ENCODE results near the gene RNF212.

Gene RNF212

DNA sequence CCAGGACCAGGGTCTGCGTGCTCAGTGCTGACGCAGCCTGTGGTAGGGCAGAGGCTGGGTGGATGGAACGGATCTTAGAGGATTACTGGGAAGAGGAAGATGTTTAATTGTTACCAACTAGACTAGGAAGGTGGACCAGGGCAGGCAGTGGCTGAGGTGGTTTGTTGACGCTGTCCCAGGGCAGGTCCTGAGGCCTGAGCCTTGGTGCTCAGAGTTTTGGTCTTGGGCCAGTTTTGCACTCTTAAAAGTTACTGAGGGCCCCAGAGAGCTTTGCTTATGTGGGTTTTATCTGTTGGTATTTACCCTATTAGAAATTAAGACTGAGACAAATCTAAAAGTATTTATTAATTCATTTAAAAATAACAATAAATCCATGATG is 20.4 kb downstream of the RNF212 start:
- TF ChIP-seq, protein P1, sequence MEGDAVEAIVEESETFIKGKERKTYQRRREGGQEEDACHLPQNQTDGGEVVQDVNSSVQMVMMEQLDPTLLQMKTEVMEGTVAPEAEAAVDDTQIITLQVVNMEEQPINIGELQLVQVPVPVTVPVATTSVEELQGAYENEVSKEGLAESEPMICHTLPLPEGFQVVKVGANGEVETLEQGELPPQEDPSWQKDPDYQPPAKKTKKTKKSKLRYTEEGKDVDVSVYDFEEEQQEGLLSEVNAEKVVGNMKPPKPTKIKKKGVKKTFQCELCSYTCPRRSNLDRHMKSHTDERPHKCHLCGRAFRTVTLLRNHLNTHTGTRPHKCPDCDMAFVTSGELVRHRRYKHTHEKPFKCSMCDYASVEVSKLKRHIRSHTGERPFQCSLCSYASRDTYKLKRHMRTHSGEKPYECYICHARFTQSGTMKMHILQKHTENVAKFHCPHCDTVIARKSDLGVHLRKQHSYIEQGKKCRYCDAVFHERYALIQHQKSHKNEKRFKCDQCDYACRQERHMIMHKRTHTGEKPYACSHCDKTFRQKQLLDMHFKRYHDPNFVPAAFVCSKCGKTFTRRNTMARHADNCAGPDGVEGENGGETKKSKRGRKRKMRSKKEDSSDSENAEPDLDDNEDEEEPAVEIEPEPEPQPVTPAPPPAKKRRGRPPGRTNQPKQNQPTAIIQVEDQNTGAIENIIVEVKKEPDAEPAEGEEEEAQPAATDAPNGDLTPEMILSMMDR (IDR thresholded peaks at IDR 0.05; ENCODE audit: low read depth, low read length, missing control alignments) = no peak
- no peak for DNase-seq (ENCODE audit: extremely low read depth, low read depth)
- no peak overlapping the region for H3K4me3 ChIP-seq (replicated peaks; ENCODE audit: low read depth, low read length)

DNA sequence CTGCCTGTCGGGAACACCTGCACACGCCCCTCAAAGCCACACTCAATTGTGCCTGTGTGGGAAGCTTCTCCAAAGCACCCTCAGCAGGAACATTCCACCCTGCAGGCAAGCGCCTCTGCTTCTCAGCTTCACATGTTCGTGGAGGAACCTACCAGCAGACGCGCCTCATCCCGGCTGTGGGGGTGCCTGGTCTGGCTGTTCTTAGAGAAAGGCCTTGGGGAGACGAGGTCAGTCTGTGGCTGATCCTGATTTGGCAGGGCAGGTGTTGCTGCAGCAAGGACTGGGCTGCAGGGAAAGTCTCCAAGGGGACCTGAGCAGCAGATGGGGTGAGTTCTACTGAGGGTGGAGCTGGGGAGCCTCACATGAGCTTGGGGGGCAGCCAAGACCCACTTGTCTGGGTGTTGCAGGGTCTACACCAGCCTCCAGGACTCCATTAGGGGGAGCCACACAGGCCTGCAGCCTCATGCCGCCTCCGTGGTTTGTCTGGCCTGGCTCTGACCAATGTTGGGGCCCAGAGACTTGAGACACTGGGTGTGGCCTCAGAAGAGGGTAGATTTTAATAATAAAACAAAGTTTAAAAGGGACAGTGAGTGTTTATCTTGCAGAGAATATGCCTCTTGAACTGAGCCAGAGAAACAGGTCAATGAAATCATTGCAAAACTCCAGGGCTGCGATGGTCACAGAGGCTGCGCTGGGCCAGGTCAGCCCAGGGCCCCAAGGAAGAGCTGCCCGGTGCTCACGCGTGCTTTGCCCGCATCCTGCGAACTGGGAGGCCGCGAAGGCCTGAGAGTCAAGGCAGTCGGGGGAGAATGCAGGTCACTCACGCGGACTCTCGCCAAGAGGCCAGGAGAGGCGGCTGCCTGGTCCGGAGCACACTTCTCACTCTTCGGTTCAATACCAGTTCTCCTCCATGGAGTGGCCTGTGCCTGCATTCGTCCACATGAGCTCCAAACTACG is 21.1 kb downstream of the RNF212 start:
- no peak overlapping the region for H3K4me3 ChIP-seq (replicated peaks; ENCODE audit: low read depth, low read length)
- TF ChIP-seq, protein P1 (IDR thresholded peaks at IDR 0.05; ENCODE audit: low read depth, low read length, missing control alignments) = peak; percentile 16
- no peak for DNase-seq (ENCODE audit: extremely low read depth, low read depth)

DNA sequence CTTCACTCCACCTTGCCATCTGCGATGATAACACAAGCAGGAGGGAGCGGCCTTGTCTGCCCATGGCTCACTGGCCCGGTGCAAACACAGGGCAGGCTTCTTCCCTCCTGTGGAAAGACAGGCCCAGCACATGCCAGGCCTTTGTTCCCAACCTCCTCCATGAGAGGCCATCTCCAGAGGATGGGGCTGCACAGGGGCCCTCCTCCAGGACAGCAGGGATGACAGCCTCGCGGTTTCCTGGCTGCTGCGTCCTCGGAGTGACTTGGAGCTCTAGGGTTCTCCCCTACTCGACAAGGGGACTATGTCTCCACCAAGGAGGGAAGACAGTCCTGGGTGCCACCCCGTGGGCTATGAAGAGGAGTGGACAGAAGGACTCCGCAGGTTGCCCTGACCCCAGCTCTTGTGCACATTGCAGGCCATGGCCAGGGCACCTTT is 21.8 kb downstream of the RNF212 start:
- no peak for DNase-seq (ENCODE audit: extremely low read depth, low read depth)
- H3K4me3 ChIP-seq (replicated peaks; ENCODE audit: low read depth, low read length) = no peak overlapping the region
- TF ChIP-seq, protein P1 (IDR thresholded peaks at IDR 0.05; ENCODE audit: low read depth, low read length, missing control alignments) = no peak

DNA sequence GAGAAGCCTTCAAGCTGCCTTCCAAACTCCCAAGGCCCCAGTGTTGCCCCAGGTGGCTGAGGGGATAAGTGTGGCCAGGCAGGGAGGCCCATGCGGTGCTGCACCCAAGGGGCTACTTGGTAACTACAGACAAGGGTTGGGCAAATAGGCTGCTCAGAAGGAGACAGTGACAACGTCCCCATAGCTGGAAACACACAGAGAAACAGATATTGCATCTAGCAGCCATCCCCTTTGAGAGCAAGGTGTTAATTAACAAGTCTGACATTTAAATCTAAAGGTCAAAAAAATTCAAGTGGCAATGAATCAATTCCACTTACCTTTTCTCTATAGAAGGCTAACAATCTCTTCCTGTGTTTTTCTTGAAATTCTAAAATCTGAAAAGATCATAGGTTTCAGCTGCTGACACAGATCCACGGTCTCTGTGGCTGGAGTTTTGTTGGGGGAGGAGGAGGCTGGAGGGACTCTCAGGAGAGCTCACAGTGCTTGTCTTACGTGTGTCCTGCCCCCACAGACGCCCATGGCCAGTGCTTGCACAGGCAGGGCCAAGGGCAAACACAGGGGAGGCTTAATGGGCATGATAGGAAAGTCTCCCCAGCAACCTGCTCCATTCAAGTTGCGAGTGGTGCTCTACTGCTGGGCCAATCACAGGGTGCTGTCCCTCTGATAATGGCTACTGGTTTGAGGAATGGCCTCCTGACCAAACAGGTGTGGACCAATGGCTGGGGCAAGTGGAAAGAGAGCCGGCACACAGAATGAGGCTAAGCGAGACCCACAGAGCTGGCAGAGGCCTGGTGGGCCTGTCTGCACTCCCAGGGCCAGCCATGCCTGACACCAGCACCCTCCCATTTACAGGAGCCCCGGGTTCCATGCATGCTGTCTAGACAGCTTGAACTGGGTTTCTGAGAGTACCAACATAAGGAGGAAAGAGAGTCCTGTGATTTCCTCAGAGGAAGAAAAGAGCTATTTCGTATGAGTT is 22.6 kb downstream of the RNF212 start:
- no peak for DNase-seq (ENCODE audit: extremely low read depth, low read depth)
- TF ChIP-seq, protein P1 (IDR thresholded peaks at IDR 0.05; ENCODE audit: low read depth, low read length, missing control alignments) = no peak
- no peak overlapping the region for H3K4me3 ChIP-seq (replicated peaks; ENCODE audit: low read depth, low read length)

DNA sequence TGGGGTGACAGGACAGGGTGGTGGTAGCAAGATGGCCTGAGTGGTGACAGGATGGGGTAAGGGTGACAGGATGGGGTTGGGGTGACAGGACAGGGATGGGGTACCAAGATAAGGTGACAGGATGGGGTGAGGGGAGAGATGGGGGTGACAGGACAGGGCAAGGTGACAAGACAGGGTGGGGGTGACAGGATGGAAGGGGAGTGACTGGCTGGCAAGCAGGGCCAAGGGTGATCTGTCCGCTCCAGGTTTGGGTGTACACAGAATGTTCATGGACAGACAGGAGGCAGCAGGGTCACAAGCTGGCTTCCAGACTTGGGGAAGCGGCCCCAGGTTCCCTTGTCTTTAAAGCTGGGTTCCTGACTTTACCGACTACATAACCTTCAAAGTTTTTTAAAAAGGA is 23.3 kb downstream of the RNF212 start:
- TF ChIP-seq, protein P1 (IDR thresholded peaks at IDR 0.05; ENCODE audit: low read depth, low read length, missing control alignments) = no peak
- H3K4me3 ChIP-seq (replicated peaks; ENCODE audit: low read depth, low read length) = no peak overlapping the region
- DNase-seq (ENCODE audit: extremely low read depth, low read depth) = no peak

DNA sequence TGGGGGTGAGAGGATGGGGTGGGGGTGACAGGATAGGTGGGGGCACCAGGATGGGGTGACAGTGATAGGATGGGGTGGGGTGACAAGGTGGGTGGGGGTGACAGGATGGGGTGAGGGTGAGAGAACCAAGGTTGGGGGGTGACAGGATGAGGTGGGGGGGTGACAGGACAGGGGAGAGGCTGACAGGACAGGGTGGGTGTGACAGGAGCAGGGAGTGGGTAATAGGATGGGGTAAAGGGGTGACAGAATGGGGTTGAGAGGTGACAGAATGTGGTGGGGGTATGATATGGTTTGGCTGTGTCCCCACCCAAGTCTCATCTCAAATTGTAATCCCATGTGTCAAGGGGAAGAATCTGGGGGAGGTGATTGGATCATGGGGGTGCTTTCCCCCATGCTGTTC is 26.0 kb downstream of the RNF212 start:
- H3K4me3 ChIP-seq (replicated peaks; ENCODE audit: low read depth, low read length) = no peak overlapping the region
- TF ChIP-seq, protein P1 (IDR thresholded peaks at IDR 0.05; ENCODE audit: low read depth, low read length, missing control alignments) = no peak
- no peak for DNase-seq (ENCODE audit: extremely low read depth, low read depth)

Data from HFF-Myc (cell line).